Stomach (tissue), 4 donors: ENCODE measurements around the gene CHRND.

ENCODE experiments used
- POLR2A ChIP-seq, 4 donors: fragments of 450-650 bp; IDR thresholded peaks; one replicate each; pipeline ENCODE4 v1.6.1; 2016; ENCODE audit warnings: antibody characterized with exemption in 4 of 4, control low read depth in 2 of 4, mild to moderate bottlenecking in 1 of 4, moderate library complexity in 1 of 4
- TF ChIP-seq, protein P1 (sequence below), 7 experiments: fragments of 450-650 bp in 4 of 7; fragments of 200-600 bp in 3 of 7; sonication (generic) in 3 of 7; IDR thresholded peaks; one replicate each; pipeline ENCODE4 v1.5.1; 2016 to 2019; ENCODE audit warnings: antibody characterized with exemption in 7 of 7, control low read depth in 2 of 7, mild to moderate bottlenecking in 1 of 7

GRCh38 chr2:232575404-232575746, 49.4 kb downstream of the CHRND start:
- TF ChIP-seq, protein P1, sequence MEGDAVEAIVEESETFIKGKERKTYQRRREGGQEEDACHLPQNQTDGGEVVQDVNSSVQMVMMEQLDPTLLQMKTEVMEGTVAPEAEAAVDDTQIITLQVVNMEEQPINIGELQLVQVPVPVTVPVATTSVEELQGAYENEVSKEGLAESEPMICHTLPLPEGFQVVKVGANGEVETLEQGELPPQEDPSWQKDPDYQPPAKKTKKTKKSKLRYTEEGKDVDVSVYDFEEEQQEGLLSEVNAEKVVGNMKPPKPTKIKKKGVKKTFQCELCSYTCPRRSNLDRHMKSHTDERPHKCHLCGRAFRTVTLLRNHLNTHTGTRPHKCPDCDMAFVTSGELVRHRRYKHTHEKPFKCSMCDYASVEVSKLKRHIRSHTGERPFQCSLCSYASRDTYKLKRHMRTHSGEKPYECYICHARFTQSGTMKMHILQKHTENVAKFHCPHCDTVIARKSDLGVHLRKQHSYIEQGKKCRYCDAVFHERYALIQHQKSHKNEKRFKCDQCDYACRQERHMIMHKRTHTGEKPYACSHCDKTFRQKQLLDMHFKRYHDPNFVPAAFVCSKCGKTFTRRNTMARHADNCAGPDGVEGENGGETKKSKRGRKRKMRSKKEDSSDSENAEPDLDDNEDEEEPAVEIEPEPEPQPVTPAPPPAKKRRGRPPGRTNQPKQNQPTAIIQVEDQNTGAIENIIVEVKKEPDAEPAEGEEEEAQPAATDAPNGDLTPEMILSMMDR (IDR thresholded peaks at IDR 0.05) = no peak
- no peak for TF ChIP-seq POLR2A (IDR thresholded peaks at IDR 0.05)
